K562 (cell line): Measurements from ENCODE around the gene VPS35L. TPM values are rescaled to one million over a fixed set of nuclear protein-coding genes. Genes with fewer than 3 reads are reported as not detected.
A peak's percentile ranks its signal among the peaks of the same experiment; 100 is the strongest.

ENCODE experiments used
- CBFA2T2 ChIP-seq: fragments of 450-650 bp; conservative IDR thresholded peaks from 2 replicates; pipeline ENCODE4 v1.6.1; 2017; ENCODE audit warnings: mild to moderate bottlenecking
- CXXC5 ChIP-seq: fragments of 250-450 bp; sonication (Bioruptor Pico); IDR thresholded peaks from 2 replicates; pipeline ENCODE4 v1.8.0; 2022; ENCODE audit warnings: inconsistent platforms, mild to moderate bottlenecking, moderate library complexity
- E2F8 ChIP-seq: fragments of 450-650 bp; IDR thresholded peaks from 2 replicates; pipeline ENCODE4 v1.7.1; 2018; ENCODE audit warnings: mild to moderate bottlenecking, low read depth; ENCODE audit not compliant: partially characterized antibody
- ETS1 ChIP-seq: conservative IDR thresholded peaks from 2 replicates; pipeline ENCODE4 v1.6.1; 2011; ENCODE audit warnings: low read depth, mild to moderate bottlenecking, low read length; ENCODE audit not compliant: control insufficient read depth
- LARP7 ChIP-seq: fragments of 450-650 bp; IDR thresholded peaks from 2 replicates; pipeline ENCODE4 v1.6.1; 2016
- PCBP1 ChIP-seq: fragments of 200-400 bp; formaldehyde crosslinking; IDR thresholded peaks from 2 replicates; pipeline ENCODE4 v1.6.1; 2018; ENCODE audit warnings: mild to moderate bottlenecking, low read depth, low read length; ENCODE audit not compliant: poor library complexity, severe bottlenecking
- PHF8 ChIP-seq: fragments of 200-600 bp; sonication (generic); IDR thresholded peaks from 2 replicates; pipeline ENCODE4 v1.6.1; 2012; ENCODE audit warnings: mixed run types, mild to moderate bottlenecking, inconsistent platforms, low read length, moderate library complexity, borderline replicate concordance
- POLR2AphosphoS2 ChIP-seq: IDR thresholded peaks from 2 replicates; pipeline ENCODE4 v1.6.1; 2012; ENCODE audit warnings: low read length, improper control_type of control experiment
- RNF2 ChIP-seq: sonication (generic); IDR thresholded peaks from 2 replicates; pipeline ENCODE4 v1.6.1; 2016
- SAFB2 ChIP-seq: fragments of 200-400 bp; formaldehyde crosslinking; IDR thresholded peaks from 2 replicates; pipeline ENCODE4 v1.6.1; 2018; ENCODE audit warnings: borderline replicate concordance, low read length, low read depth, moderate library complexity; ENCODE audit not compliant: severe bottlenecking
- SAP30 ChIP-seq: fragments of 200-600 bp; sonication (generic); IDR thresholded peaks from 2 replicates; pipeline ENCODE4 v1.6.1; 2012; ENCODE audit warnings: borderline replicate concordance, low read depth, mild to moderate bottlenecking, moderate library complexity, low read length, control low read depth, inconsistent platforms; ENCODE audit not compliant: insufficient read depth, poor library complexity, severe bottlenecking
- SP1 ChIP-seq: sonication (generic); formaldehyde crosslinking; IDR thresholded peaks from 2 replicates; pipeline ENCODE4 v1.8.1; 2022; ENCODE audit warnings: mild to moderate bottlenecking, missing genetic modification reagents
- STAT5B ChIP-seq: fragments of 250-450 bp; sonication (Bioruptor Pico); IDR thresholded peaks from 2 replicates; pipeline ENCODE4 v1.8.0; 2021; ENCODE audit warnings: mild to moderate bottlenecking, inconsistent platforms
- TCF7 ChIP-seq: sonication (generic); IDR thresholded peaks from 2 replicates; pipeline ENCODE4 v1.6.1; 2016; ENCODE audit warnings: antibody characterized with exemption, borderline replicate concordance
- TOE1 ChIP-seq, 2 experiments: fragments of 450-650 bp in 1 of 2; sonication (generic) in 1 of 2; formaldehyde crosslinking in 1 of 2; IDR thresholded peaks; 2 replicates each; pipeline versions ENCODE4 v1.7.1 to v1.8.0; 2016 to 2022; ENCODE audit warnings: borderline replicate concordance in 2 of 2, mild to moderate bottlenecking in 2 of 2, antibody characterized with exemption in 1 of 2, inconsistent platforms in 1 of 2, low read depth in 1 of 2, missing genetic modification reagents in 1 of 2, moderate library complexity in 1 of 2
- ZNF561 ChIP-seq: fragments of 450-650 bp; formaldehyde crosslinking; conservative IDR thresholded peaks from 2 replicates; pipeline ENCODE4 v1.4.0; 2020; ENCODE audit warnings: mild to moderate bottlenecking, moderate library complexity
- polyA plus RNA-seq, 8 experiments: library from polyadenylated mRNA; depleted of rRNA in 4 of 8; stranded (reverse) in 5 of 8; unstranded in 3 of 8; fragments of >200 nt; fragmentation: Nextera tagmentation in 2 of 8; fragmentation: Illumina TruSeq in 1 of 8; extraction: Ambion mirVana in 2 of 8; extraction: Trizol in 1 of 8; gene quantifications; 2 replicates each; pipeline versions ENCODE4 v1.2.1 to v1.2.3, GENCODE V29; 2011 to 2014; ENCODE audit warnings: inconsistent platforms in 1 of 8, missing spikeins in 1 of 8
- total RNA-seq, 7 experiments: library from RNA; depleted of rRNA in 6 of 7; stranded (reverse); fragments of >200 nt in 6 of 7; fragmentation: Illumina TruSeq in 2 of 7; extraction: Trizol in 2 of 7; gene quantifications; 2 replicates each; pipeline versions ENCODE4 v1.2.1 to v1.2.3, GENCODE V29; 2011 to 2021; ENCODE audit warnings: low replicate concordance in 1 of 7
- TF ChIP-seq, protein P1 (sequence below), 2 experiments: IDR thresholded peaks; 2 replicates each; pipeline ENCODE4 v1.6.1; 2011; ENCODE audit warnings: borderline replicate concordance in 1 of 2, control low read depth in 1 of 2, low read depth in 1 of 2, low read length in 1 of 2, mild to moderate bottlenecking in 1 of 2, mixed read lengths in 1 of 2, moderate library complexity in 1 of 2; ENCODE audit not compliant: insufficient read depth in 1 of 2, insufficient read length in 1 of 2, poor library complexity in 1 of 2, severe bottlenecking in 1 of 2; ENCODE audit errors: extremely low read depth in 1 of 2
- TF ChIP-seq, protein P2 (sequence below): fragments of 450-650 bp; IDR thresholded peaks from 2 replicates; pipeline ENCODE4 v1.7.0; 2016; ENCODE audit warnings: borderline replicate concordance

VPS35L gene
- total and polyA plus RNA-seq, 9 of the 15 experiments (the other 6 are each of a cell fraction or from before 2014, with no cell fraction given) = 10.2 to 30.4 (median 20.1) TPM

- TF ChIP-seq E2F8 (peak; percentile 90), POLR2AphosphoS2 (no peak), TCF7 (no peak), ETS1 (peak; percentile 63), LARP7 (0 out of 2 replicates have a peak, but pooled peaks have one; percentile 14), SP1 (CRISPR knock-in tag) (peak; percentile 65; the same call in 1 of the 2 replicates), SAFB2 (no peak), ZNF561 (CRISPR knock-in tag) (no peak), PHF8 (peak; percentile 84; the same call in 1 of the 2 replicates), STAT5B (CRISPR knock-in tag) (no peak), RNF2 (no peak), CBFA2T2 (no peak), PCBP1 (peak; percentile 74), SAP30 (peak; percentile 98), CXXC5 (CRISPR knock-in tag) (peak; percentile 78), TOE1 (IDR thresholded peaks at IDR 0.05; ENCODE audit: borderline replicate concordance) (peak; percentile 47; the same call in 1 of the 2 replicates), TOE1 (CRISPR knock-in tag; IDR thresholded peaks at IDR 0.05; ENCODE audit: borderline replicate concordance, low read depth) (no peak)
- TF ChIP-seq, protein P1, sequence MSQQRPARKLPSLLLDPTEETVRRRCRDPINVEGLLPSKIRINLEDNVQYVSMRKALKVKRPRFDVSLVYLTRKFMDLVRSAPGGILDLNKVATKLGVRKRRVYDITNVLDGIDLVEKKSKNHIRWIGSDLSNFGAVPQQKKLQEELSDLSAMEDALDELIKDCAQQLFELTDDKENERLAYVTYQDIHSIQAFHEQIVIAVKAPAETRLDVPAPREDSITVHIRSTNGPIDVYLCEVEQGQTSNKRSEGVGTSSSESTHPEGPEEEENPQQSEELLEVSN (IDR thresholded peaks at IDR 0.05; ENCODE audit: borderline replicate concordance in 1 of 2, extremely low read depth in 1 of 2, insufficient read depth in 1 of 2, insufficient read length in 1 of 2, low read depth in 1 of 2, low read length in 1 of 2, poor library complexity in 1 of 2, severe bottlenecking in 1 of 2) = peak; percentile 37 to 66
- TF ChIP-seq, protein P2, sequence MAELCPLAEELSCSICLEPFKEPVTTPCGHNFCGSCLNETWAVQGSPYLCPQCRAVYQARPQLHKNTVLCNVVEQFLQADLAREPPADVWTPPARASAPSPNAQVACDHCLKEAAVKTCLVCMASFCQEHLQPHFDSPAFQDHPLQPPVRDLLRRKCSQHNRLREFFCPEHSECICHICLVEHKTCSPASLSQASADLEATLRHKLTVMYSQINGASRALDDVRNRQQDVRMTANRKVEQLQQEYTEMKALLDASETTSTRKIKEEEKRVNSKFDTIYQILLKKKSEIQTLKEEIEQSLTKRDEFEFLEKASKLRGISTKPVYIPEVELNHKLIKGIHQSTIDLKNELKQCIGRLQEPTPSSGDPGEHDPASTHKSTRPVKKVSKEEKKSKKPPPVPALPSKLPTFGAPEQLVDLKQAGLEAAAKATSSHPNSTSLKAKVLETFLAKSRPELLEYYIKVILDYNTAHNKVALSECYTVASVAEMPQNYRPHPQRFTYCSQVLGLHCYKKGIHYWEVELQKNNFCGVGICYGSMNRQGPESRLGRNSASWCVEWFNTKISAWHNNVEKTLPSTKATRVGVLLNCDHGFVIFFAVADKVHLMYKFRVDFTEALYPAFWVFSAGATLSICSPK = no peak
These were observed 162.5 kb downstream of the VPS35L start, which contains the start of the genes IQCK and KNOP1 (continued) for GRCh38 chr16:19717741-19718623.
